ENCODE measurements around the gene GPR63.

The GPR63 gene

GRCh38 chr6:96795481-96795880, 41.8 kb downstream of the GPR63 start:
- no peak for DNase-seq (ENCODE audit: low read depth in 1 of 2, low spot score in 1 of 2)
- Histone ChIP-seq H3K27ac (replicated peaks) (no peak overlapping the region), H3K27me3 (ENCODE audit: insufficient read depth, poor library complexity, severe bottlenecking) (peaks cover 4% of the 10 kb centered on the region), H3K4me3 (replicated peaks; ENCODE audit: insufficient read depth, low read length) (no peak overlapping the region)
- no peak for TF ChIP-seq GABPA (IDR thresholded peaks at IDR 0.05; ENCODE audit: low read depth)
- TF ChIP-seq REST (IDR thresholded peaks at IDR 0.05; ENCODE audit: insufficient replicate concordance, low read depth): no peak
- no peak for TF ChIP-seq CTCF (IDR thresholded peaks at IDR 0.05; ENCODE audit: insufficient read depth, low read length)
- no peak for TF ChIP-seq POLR2AphosphoS5 (IDR thresholded peaks at IDR 0.05; ENCODE audit: low read depth)
- no peak for TF ChIP-seq SPI1 (IDR thresholded peaks at IDR 0.05; ENCODE audit: borderline replicate concordance, low read depth)

DNA sequence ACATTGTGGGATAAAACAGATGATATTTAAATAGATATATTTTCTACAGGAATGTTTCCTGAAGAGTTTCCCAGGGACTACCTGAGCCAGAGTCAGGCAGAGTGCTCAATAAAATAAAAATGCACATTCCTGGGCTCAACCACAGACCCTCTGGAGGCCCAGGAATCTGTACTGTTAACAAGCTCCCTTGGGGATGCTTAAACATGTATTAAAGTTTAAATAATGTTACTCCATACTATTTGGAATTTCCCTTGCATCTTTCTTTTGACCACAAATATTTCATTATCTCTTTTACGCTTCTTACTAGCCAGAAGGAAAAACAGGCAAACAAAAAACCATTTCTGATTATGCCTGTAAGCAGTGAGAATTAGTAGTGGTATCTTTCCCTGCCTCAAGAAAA, 42.3 kb downstream of the GPR63 start:
- Histone ChIP-seq H3K27ac (replicated peaks) (no peak overlapping the region), H3K4me3 (replicated peaks; ENCODE audit: insufficient read depth, low read length) (no peak overlapping the region), H3K27me3 (ENCODE audit: insufficient read depth, poor library complexity, severe bottlenecking) (peaks cover 4% of the 10 kb centered on the region)
- no peak for DNase-seq (ENCODE audit: low read depth in 1 of 2, low spot score in 1 of 2)
- TF ChIP-seq SPI1 (IDR thresholded peaks at IDR 0.05; ENCODE audit: borderline replicate concordance, low read depth) (no peak), CTCF (IDR thresholded peaks at IDR 0.05; ENCODE audit: insufficient read depth, low read length) (no peak), REST (IDR thresholded peaks at IDR 0.05; ENCODE audit: insufficient replicate concordance, low read depth) (no peak), POLR2AphosphoS5 (IDR thresholded peaks at IDR 0.05; ENCODE audit: low read depth) (no peak), GABPA (IDR thresholded peaks at IDR 0.05; ENCODE audit: low read depth) (no peak)

DNA sequence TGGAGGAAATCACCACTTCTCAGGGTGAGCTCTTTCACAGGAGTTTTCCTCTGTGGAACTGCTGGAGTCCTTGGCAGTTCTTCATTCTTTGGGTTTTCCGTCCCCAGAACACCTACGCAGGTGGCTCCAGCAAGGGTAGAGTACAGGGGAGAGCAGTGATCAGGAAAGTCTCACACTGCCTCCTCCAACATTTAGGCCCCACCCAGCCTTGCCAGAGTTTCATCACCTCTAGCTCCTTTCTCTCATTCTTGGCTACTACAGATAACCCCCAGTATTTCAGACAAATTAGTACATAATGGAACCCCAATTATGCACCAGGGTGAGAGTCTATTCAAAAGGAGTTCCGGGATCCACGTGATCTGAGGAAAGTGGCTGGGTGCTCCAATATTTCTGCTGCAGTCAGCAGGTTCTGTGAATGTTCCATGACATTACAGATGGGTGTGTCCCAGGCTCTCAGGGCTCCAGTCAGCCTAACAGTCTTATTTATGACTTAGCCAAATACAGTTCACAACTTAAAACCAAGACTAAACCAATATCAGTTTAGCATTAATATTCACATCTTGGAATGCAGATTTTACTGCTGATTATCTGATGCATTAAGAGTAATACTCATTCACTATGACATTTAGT, 44.6 kb downstream of the GPR63 start:
- Histone ChIP-seq H3K4me3 (replicated peaks; ENCODE audit: insufficient read depth, low read length) (no peak overlapping the region), H3K27ac (replicated peaks) (no peak overlapping the region), H3K27me3 (ENCODE audit: insufficient read depth, poor library complexity, severe bottlenecking) (no peaks in the 10 kb centered on the region)
- DNase-seq (ENCODE audit: low read depth in 1 of 2, low spot score in 1 of 2): no peak
- TF ChIP-seq CTCF (IDR thresholded peaks at IDR 0.05; ENCODE audit: insufficient read depth, low read length): no peak
- TF ChIP-seq REST (IDR thresholded peaks at IDR 0.05; ENCODE audit: insufficient replicate concordance, low read depth): no peak
- TF ChIP-seq GABPA (IDR thresholded peaks at IDR 0.05; ENCODE audit: low read depth): no peak
- TF ChIP-seq SPI1 (IDR thresholded peaks at IDR 0.05; ENCODE audit: borderline replicate concordance, low read depth): no peak
- TF ChIP-seq POLR2AphosphoS5 (IDR thresholded peaks at IDR 0.05; ENCODE audit: low read depth): no peak

Measured in HL-60 (cell line).